HG03442 (cell line): ENCODE measurements around the gene CBLB.
A peak's percentile ranks its signal among the peaks of the same experiment; 100 is the strongest.

Experiments used
- ATAC-seq: cut with Tn5 transposase; IDR thresholded peaks from one replicate; pipeline ENCODE4 v1.9.1; 2021; ENCODE audit warnings: mild to moderate bottlenecking, moderate library complexity; ENCODE audit not compliant: unreplicated experiment

CBLB gene

DNA sequence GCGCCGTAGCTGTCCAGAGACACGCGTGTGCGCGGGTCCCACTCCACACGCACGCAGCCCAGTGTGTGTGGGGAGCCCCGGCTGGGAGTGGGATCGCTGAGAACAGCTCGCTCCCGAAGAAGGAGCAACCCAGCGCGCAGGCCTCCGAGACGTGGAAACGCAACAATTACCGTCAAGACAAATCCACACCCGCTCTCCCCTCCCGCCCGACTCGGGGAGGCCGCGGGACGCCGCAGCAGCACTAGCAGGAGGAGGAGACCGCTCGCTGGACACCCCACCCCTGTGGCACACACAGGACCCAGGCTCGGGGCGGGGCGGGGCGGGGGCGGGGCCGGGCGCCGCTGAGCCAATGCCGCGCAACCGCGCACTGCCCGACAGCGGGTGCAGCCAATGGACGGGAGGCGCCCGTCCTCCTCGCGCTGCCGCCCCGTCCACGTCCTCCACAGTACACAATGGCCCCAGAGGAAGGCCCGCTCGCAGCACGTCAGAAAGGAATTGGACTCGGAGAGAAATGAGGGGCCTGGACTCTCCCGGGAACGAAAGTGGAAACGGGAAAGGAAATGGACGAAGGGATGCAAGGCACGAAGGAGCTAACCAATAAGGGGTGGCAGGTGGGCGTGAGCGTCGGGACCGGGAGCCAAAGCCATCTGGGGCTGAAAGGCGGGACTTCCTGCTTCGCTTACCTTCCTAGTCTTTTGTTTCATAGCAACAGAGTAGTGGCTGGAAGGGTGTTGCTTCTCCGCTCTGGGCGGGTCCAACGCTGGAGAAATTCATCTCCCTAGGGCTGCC, at the start of gene CBLB:
Gene CBLB (minus strand): TSS at position 271 of the 789 bp plus-strand sequence. CDS start 1,435 bp downstream, outside the sequence.
- ATAC-seq: peak; percentile 80

- no peak for ATAC-seq
Measured at GRCh38 chr3:105916767-105917166, 48.0 kb upstream of the CBLB start.

- ATAC-seq: no peak
Measured at GRCh38 chr3:105915524-105915923, 46.7 kb upstream of the CBLB start.

DNA sequence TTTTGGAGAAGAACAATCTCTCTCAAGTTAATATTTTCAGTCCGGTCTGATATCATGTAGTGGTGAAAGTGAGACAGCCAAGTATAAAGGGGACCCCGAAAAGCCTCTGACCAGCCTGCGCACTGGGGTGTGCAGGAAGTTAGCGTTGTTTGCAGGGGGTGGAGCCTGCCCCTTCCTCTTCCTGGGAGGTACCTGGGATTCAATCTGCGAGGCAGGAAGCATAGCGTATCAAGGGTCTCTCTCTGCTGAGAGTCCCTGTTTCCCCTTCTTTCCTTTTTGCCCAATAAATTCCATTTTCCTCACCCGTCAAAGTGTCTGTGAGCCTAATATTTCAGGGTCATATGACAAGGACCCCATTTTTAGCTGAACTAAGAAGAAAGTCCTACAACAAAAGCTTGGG, 44.8 kb upstream of the CBLB start:
- ATAC-seq: no peak

GRCh38 chr3:105912891-105913290, 44.1 kb upstream of the CBLB start:
- no peak for ATAC-seq

DNA sequence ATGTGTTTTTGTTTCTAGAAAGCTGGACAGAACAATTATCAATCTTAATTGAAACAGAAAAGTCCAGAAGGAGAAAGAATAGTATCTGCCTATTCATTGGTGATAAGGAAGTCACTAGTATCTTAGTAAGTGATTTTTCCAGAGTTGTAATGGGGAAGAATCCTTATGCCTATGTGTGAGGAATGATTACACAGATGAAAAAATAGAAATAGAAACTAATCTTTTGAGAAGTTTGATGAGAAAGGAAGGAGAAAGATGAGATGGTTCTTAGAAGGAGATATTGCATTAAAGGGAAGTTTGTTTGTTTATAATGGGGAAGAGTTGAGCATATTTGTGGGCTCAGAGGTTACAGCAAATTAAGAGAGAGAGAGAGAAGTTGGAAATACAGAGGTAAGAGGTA, 42.7 kb upstream of the CBLB start:
- ATAC-seq: no peak

DNA sequence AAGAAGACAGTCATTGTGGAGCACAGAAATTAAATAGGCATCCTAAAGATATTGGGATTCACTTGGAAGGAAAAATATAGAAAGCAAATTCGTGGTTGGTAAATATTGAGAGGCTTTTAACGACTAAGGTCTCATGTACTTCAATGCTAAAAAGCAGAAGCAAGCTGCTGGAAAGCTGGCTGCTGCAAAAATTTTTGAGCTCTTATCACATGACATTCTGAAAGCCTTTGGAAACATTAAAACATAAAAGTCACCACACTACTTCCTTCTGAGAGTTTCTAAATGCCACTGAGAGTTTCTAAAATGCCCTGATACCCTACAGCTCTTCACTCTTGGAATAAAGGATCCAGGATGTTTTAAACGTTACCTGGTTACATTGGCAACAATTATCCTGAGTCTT, 39.0 kb upstream of the CBLB start:
- peak; percentile 42 for ATAC-seq

DNA sequence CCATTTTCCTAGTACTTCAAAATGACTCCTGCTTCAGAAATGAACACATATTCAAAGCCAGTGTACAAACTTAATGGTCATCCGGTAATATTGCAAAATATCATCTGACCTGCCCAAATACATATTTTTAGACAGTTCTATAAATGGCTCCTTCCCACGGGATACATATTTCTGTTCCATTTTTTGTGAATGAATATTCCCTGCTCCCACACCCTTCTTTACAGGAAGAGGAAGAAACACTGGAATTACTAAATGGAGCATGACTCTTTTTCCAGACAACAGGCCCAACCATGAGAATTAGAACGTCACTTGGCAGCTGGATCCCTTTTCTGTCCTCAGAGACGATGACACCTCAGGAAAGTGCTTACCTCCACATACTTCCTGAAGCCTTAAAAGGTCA, 38.0 kb upstream of the CBLB start:
- no peak for ATAC-seq

DNA sequence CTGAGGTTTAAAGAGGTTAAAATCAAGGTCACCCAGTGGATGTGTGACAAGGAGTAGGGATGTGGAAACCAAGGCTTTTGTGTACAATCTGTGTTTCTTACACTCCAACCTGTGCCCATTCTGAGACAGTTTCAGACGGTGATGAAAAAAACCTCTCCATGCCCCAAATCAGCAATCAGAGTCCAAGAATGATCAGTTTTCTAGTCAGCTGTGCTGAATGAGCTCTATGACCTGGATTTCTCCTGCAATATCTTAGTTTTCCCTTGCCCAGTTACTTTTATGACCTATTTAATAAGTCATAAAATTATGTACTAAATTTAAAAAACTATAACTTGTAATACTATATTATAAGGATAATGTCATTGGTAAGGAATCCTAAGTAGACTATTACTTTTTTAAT, 37.5 kb upstream of the CBLB start:
- ATAC-seq: no peak

- ATAC-seq: no peak
Measured at GRCh38 chr3:105905328-105905727, 36.5 kb upstream of the CBLB start.

DNA sequence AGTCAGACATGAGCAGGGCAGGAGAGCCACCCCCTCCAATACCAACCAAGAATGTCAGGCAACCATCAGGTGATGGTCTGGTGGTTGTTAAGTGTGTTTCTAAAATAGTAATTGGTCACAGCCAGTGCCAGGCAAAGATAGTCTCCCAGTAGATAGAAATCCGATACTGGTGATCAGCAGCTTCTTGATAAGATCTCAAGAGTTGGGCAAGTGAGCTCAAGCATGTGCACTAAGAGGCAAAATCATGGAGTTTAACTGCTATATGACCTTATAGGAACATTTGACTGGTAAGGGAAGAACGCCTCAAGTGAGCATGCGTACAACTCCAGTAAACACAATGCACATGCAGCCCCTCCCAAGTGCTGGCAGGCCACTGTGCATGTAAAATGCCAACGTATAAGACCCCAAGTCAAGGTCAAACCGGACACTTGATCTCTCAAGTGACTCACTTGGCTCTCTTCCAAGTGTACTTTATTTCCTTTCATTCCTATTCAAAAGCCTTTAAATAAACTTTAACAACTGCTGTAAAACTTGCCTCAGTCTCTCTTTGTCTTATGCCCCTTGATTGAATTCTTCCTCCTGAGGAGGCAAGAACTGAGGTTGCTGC, 36.0 kb upstream of the CBLB start:
- ATAC-seq: no peak

DNA sequence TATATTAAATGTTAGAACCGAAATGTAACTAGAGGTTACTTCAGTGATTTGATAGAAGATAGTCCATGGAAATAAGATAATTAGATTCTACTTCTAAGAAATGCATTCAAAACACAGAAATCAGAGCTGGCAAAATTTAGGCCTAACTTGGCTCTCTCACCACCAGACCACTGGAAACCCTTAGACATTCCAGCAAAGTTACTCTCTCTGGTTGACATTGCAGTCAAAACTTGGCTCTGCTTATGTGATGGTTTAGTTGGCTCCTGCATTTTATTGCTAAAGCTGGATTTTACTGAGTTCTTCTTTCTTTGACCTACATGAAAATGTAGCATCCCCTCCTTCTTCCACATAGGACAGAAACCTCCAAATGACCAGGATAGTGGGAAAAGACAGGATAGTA, 35.4 kb upstream of the CBLB start:
- no peak for ATAC-seq

DNA sequence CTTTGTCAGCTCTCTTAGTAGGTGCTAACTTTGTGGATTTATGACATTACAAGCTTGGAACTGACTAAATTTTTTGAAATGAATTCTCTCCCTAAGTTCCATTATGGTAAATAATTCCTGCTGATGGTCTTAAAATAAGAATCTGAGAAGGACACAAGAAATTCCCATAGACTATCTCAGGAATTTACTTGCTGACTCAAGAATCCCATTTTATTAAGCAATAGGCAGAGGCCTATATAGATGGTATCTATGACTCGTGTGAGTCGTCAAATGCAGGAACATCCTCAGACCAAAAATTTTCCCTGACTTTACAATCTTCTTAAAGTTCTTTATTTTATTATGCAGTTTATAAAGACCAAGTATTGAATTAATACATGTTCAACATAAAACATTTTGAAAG, 30.7 kb upstream of the CBLB start:
- ATAC-seq: no peak

- no peak for ATAC-seq
Measured at GRCh38 chr3:105891101-105891500, 22.3 kb upstream of the CBLB start.

DNA sequence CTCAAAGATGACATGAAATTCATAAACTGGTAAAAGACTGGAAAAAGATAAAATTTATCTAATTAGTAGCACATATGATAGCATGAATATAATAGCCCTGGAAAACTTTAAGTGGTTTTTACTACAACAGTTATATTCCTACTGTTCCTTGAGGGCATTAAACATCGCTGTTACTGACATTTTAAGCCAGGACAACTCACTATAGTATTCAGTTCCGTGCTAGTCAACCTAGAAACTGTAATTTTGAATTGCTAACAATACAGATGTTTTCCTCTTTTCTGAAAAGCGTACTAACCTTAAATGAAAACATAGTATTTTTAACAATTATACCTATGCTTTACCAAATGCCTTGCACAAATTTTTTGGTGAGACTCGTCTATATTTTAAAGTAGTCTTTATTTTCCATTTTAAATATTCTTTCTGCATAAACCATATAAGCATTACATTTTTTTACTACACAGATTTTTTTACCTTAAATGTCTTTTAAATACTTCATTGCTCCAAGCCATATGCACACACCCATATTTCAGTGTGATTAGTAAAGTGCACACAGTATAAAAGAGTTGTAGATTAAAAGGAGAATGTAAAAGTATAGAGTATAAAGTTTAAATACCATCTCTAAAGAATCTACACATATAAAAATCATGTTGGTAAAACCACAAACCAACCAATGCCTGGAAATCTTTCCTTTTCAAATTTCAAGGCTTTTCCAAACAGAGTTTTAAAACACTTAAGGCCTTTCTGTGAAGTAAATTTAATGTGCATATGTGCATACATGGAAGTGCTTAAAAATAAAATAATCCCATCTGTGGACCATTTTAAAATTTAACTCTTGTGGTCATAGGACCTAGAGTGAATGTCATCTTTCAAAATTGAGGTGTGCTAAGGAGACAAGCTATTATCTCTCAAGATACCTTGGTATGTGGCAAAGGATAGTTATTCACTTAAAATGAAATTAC, 20.1 kb upstream of the CBLB start:
- no peak for ATAC-seq

GRCh38 chr3:105885256-105885655, 16.4 kb upstream of the CBLB start:
- ATAC-seq: no peak

- ATAC-seq: no peak
Measured at GRCh38 chr3:105883798-105884377, 15.1 kb upstream of the CBLB start.

DNA sequence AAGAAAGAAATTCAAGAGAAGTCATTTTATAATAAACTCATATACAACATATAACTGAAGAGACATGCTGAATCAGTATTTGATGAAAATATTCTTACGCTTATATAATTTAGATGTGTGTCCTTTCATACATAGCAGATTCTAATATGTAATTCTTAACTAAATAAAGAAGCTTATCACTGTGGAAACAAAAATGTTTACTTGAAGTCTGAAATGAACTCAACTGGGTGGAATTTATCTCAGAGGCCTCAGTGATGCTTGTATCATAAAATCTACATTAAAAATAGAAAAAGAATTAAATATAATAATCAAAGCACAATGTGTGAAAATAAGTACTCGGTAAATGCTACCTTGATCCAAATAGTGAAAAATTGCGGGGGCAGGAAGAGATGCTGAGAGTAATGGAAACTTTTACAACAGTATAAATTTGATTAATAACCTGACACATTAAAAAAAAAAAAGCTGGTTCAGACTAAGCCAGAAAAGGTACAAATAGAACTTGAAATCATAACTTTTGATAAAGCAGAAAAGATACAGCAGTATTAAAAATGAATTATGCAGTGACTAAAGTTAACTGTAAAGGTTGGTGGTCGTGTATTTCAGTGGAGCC, 12.0 kb upstream of the CBLB start:
- no peak for ATAC-seq

DNA sequence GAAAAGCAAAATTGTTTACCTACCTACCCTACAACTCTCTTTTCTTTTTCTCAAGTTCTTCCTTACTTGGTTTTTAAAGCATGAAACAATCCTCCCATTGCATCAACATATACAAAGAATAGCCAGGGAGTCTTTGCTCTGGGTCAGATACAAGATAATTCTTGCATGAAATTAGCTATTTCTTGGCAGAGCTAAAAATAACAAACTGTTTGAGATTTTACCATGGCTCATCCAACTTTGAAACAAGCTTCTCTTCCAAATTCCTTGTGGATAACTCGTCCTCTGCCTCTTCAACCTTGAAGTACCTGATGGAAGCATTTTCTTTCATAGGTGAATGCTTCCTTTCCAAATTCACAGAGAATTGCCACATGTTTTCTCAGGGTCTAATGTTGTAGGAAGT, 9.2 kb upstream of the CBLB start:
- ATAC-seq: no peak

DNA sequence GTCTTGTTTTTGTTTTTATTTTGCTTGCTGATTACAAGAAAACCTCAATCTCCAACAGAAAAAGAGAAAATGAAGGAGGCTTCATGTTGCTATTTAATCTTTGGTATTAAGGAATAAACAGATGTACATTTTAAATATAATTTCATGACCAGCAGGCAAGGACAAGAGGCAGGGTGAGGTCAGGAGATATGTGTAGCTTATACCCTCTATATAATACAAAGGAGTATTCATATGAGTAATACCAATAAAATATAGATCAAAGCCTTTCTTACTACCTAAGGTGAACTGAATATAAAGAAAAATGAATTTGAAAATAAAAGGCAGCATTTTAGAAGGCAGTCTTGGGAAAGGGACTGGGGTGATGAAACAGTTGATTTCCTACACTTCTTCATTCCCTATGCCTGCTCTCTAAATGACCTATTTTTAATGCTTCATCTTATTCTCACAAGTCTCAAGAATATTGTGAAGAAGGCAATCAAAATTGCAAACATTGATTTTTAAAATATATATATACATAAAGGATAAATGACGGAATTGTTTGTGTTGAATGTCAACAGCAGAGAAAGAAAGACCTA, 8.6 kb upstream of the CBLB start:
- peak; percentile 28 for ATAC-seq
